ENCODE results near the gene PTPRN2.

- TF ChIP-seq GTF2F1 (IDR thresholded peaks at IDR 0.05; ENCODE audit: borderline replicate concordance, low read depth, low read length) (no peak), EZH2 (IDR thresholded peaks at IDR 0.05; ENCODE audit: low read depth, low read length, severe bottlenecking) (no peak), RAD21 (IDR thresholded peaks at IDR 0.05 in 1 of 2, conservative IDR thresholded peaks at IDR 0.05 in 1 of 2; ENCODE audit: low read depth in 2 of 2, low read length in 2 of 2) (no peak), SIN3A (conservative IDR thresholded peaks at IDR 0.05 in 1 of 2, IDR thresholded peaks at IDR 0.05 in 1 of 2; ENCODE audit: low read depth in 1 of 2, low read length in 2 of 2) (no peak), HDAC6 (IDR thresholded peaks at IDR 0.05; ENCODE audit: low read depth, low read length) (no peak), POLR2AphosphoS5 (IDR thresholded peaks at IDR 0.05; ENCODE audit: low read depth, low read length) (no peak), RBBP5 (IDR thresholded peaks at IDR 0.05; ENCODE audit: borderline replicate concordance, low read depth, low read length) (no peak), MAFK (IDR thresholded peaks at IDR 0.05; ENCODE audit: low read depth, low read length) (no peak), JUN (IDR thresholded peaks at IDR 0.05; ENCODE audit: low read depth, low read length) (no peak), ZNF274 (IDR thresholded peaks at IDR 0.05; ENCODE audit: borderline replicate concordance, extremely low read depth, low read length) (no peak)
- TF ChIP-seq, protein P1, sequence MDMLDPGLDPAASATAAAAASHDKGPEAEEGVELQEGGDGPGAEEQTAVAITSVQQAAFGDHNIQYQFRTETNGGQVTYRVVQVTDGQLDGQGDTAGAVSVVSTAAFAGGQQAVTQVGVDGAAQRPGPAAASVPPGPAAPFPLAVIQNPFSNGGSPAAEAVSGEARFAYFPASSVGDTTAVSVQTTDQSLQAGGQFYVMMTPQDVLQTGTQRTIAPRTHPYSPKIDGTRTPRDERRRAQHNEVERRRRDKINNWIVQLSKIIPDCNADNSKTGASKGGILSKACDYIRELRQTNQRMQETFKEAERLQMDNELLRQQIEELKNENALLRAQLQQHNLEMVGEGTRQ (IDR thresholded peaks at IDR 0.05; ENCODE audit: low read length) = no peak
- TF ChIP-seq, protein P2, sequence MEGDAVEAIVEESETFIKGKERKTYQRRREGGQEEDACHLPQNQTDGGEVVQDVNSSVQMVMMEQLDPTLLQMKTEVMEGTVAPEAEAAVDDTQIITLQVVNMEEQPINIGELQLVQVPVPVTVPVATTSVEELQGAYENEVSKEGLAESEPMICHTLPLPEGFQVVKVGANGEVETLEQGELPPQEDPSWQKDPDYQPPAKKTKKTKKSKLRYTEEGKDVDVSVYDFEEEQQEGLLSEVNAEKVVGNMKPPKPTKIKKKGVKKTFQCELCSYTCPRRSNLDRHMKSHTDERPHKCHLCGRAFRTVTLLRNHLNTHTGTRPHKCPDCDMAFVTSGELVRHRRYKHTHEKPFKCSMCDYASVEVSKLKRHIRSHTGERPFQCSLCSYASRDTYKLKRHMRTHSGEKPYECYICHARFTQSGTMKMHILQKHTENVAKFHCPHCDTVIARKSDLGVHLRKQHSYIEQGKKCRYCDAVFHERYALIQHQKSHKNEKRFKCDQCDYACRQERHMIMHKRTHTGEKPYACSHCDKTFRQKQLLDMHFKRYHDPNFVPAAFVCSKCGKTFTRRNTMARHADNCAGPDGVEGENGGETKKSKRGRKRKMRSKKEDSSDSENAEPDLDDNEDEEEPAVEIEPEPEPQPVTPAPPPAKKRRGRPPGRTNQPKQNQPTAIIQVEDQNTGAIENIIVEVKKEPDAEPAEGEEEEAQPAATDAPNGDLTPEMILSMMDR (IDR thresholded peaks at IDR 0.05; ENCODE audit: control extremely low read depth in 1 of 3, insufficient read depth in 1 of 3, low read depth in 1 of 3, low read length in 3 of 3) = no peak
Measured at GRCh38 chr7:158076215-158076614, 511.4 kb downstream of the PTPRN2 start.

Measured in H1 (cell line).